ENCODE data around the gene AKAP1.

GRCh38 chr17:57104461-57105175 is 19.6 kb downstream of the AKAP1 start:
- TF ChIP-seq POLR2A (IDR thresholded peaks at IDR 0.05) (no peak), CTCF (IDR thresholded peaks at IDR 0.05) (no peak), EP300 (IDR thresholded peaks at IDR 0.05) (no peak)
